ENCODE measurements around the gene MAD1L1.

The MAD1L1 gene

GRCh38 chr7:2171855-2172254, 60.9 kb downstream of the MAD1L1 start:
- no peak for DNase-seq (ENCODE audit: low read depth)
- TF ChIP-seq, protein P1, sequence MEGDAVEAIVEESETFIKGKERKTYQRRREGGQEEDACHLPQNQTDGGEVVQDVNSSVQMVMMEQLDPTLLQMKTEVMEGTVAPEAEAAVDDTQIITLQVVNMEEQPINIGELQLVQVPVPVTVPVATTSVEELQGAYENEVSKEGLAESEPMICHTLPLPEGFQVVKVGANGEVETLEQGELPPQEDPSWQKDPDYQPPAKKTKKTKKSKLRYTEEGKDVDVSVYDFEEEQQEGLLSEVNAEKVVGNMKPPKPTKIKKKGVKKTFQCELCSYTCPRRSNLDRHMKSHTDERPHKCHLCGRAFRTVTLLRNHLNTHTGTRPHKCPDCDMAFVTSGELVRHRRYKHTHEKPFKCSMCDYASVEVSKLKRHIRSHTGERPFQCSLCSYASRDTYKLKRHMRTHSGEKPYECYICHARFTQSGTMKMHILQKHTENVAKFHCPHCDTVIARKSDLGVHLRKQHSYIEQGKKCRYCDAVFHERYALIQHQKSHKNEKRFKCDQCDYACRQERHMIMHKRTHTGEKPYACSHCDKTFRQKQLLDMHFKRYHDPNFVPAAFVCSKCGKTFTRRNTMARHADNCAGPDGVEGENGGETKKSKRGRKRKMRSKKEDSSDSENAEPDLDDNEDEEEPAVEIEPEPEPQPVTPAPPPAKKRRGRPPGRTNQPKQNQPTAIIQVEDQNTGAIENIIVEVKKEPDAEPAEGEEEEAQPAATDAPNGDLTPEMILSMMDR (IDR thresholded peaks at IDR 0.05; ENCODE audit: low read length, missing control alignments) = no peak

DNA sequence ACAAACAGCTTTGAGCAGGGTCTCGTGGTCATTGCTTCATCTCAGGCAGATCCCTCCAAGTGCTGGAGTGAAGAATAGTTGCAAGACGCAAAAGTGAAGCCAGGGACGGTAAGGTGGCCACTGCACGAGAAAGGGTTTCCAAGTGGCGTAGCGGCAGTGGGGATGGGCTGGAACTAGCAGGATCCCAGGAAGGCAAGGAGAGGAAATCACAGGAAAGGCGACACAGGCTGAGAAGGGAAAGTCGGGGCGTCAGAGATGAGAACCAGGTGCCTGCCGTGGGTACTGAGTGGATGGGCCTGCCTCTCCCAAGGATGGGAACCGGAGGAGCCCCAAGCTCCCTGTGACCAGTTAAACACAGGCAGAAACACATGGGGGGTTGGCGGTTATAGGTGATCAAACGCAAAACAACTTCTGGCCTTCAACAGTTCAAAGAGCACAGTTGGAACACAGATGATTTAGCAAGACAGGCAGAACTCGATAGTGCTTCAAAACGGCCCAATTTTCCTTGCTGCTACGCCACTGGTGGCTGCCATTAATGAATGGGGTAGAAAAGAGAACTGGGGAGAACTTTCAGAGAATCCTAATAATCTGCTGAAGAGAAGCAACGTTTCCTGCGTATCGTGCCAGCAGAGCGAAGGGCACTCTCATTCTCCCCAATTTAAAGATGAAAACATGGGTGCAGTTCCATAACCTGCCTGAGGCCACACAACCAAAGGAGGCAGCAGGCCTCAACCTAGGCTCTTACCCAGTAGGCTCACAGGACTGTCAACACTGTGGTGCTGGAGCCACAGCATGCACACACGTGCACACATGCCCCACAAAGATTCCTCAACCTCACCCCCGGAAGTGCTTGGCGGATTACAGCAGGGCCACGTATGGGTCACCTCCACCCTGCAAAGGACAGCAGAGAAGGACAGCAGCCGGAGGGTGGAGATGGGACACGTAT, 61.9 kb downstream of the MAD1L1 start:
- DNase-seq (ENCODE audit: low read depth) = no peak
- TF ChIP-seq, protein P1 (IDR thresholded peaks at IDR 0.05; ENCODE audit: low read length, missing control alignments) = no peak
- no peak overlapping the region for H3K4me3 ChIP-seq (replicated peaks; ENCODE audit: low read depth, low read length)

More at GRCh38 chr7:2171855-2172254, 60.9 kb downstream of the MAD1L1 start:
- H3K4me3 ChIP-seq (replicated peaks; ENCODE audit: low read depth, low read length) = no peak overlapping the region

GRCh38 chr7:2169923-2170575, 62.7 kb downstream of the MAD1L1 start:
- no peak overlapping the region for H3K4me3 ChIP-seq (replicated peaks; ENCODE audit: low read depth, low read length)
- TF ChIP-seq, protein P1 (IDR thresholded peaks at IDR 0.05; ENCODE audit: low read length, missing control alignments) = no peak
- DNase-seq (ENCODE audit: low read depth) = no peak

- no peak for DNase-seq (ENCODE audit: low read depth)
- TF ChIP-seq, protein P1 (IDR thresholded peaks at IDR 0.05; ENCODE audit: low read length, missing control alignments) = no peak
- no peak overlapping the region for H3K4me3 ChIP-seq (replicated peaks; ENCODE audit: low read depth, low read length)
Measured at GRCh38 chr7:2168615-2169311, 64.0 kb downstream of the MAD1L1 start.

DNA sequence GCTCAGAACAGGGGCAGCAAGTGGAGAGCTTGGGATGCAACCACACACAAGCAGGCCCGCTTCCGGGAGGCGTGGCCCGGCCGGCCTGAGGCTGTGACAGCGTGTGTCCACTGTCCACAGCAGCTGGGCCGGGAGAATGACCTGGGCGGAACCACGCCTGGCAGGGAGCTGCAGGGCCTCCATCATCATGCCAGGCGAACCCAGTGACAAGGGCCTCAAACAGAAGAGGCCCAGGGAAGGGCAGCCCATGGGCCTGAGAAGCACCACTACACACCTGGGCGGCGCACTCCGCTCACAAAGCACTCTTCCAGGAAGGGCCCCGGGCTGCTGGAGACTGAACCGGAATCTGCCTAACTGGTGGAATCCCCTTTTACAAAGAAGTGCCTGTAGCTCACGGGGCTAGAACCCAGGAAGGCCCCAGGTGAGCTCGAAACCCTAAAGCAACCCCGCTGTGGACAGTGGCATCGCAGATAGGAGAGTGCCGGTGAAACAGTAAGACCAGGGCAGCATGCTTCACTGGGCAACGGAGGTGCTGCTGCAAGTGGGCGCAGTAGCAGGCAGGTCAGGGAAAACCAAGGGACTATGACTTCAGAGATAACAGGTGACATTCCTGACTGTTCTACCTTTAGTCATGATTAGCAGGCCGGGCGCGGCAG, 66.0 kb downstream of the MAD1L1 start:
- no peak overlapping the region for H3K4me3 ChIP-seq (replicated peaks; ENCODE audit: low read depth, low read length)
- TF ChIP-seq, protein P1 (IDR thresholded peaks at IDR 0.05; ENCODE audit: low read length, missing control alignments) = no peak
- no peak for DNase-seq (ENCODE audit: low read depth)
